ENCODE data around the gene OTOL1. TPM values are rescaled to one million over a fixed set of nuclear protein-coding genes. Genes with fewer than 3 reads are reported as not detected.

Gene OTOL1
- total RNA-seq, 1 experiment from 2014 or later = not detected

DNA sequence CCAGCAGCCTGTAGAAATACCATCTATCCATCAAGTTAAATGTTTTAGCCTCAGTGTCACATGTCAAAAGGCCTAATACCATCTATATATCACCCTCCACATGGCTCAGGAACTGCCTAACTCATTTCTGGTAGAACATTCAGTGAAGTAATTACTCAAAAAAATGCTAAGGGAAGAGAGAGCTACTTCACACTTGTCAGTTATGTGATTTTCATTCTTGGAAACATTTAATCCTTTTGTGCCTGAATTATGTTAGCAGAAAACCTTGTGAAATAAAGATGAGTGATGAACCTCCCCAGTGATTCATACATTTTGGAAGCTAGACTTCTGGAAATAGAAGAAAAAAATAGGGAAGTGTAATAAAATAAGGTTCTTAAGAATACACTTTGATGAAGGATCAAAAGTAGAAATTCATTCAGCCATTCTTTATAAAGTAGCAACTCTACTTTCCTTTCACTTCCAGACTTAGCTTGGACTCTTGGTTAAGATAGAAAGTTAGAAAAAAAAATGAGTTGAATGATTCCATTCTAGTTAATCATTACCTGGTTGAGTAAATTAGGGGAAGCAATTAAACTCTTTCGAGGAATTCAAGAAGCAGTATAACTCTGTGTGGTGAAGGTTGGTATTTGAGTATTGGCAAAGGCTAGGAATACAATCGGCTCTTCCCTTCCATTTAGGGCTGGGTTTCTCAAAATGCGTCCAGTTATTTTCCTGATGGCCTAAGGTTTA lies 3.6 kb downstream of the OTOL1 start:
- no peaks in the 10 kb centered on the region for H3K27me3 ChIP-seq
- no peaks in the 10 kb centered on the region for H3K4me1 ChIP-seq
- 0 out of 2 replicates have a peak, but pooled peaks cover 3% of the 10 kb centered on the region for H3K9me3 ChIP-seq (replicated peaks)
- no peak overlapping the region for H3K27ac ChIP-seq
- no peak overlapping the region for H3K4me3 ChIP-seq
- H3K36me3 ChIP-seq = no peaks in the 10 kb centered on the region
- no peak for DNase-seq

DNA sequence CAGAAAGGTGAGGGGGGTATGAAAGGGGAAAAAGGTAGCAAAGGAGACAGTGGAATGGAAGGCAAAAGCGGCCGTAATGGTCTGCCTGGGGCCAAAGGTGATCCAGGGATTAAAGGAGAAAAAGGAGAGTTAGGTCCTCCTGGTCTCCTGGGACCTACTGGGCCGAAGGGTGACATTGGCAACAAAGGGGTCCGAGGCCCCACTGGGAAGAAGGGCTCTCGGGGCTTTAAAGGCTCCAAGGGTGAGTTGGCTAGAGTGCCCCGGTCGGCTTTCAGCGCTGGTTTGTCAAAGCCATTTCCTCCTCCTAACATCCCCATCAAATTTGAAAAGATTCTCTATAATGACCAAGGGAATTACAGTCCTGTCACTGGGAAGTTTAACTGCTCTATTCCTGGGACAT lies 6.7 kb downstream of the OTOL1 start:
- H3K9me3 ChIP-seq (replicated peaks) = no peaks in the 10 kb centered on the region
- no peaks in the 10 kb centered on the region for H3K27me3 ChIP-seq
- H3K4me3 ChIP-seq = no peak overlapping the region
- H3K4me1 ChIP-seq = no peaks in the 10 kb centered on the region
- H3K36me3 ChIP-seq = no peaks in the 10 kb centered on the region
- no peak for DNase-seq
- no peak overlapping the region for H3K27ac ChIP-seq

DNA sequence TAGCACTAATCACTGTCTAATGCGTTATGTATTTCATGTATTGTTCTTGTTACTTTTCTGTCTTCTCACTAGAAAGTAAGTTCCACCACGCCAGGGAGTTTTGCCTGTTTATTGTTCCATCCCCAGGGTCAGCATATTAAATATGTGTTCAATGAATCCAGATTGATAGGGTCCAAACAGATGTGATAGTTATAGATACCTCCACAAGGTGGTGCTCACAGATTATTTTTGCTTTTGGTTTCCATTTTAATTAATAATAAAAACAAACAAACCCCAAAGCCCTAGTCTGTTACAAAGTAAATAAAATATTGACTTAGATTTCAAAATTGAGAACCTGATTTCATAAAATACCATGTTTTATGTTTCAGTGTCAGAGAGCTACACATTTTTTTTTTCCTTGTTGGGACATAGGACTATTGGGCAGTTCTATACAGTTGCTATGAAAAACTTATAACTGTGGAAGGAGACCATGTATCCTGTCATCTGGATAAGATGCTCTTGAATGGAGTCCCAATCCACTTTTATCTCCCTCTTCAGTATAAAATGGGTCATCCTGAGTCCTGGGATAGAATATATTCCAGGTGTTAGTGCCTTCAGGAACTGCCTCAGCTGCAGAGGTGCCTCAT lies 12.4 kb downstream of the OTOL1 start:
- DNase-seq = peak in 1 of 2 experiments; percentile 35
- no peak overlapping the region for H3K27ac ChIP-seq
- no peaks in the 10 kb centered on the region for H3K9me3 ChIP-seq (replicated peaks)
- H3K4me3 ChIP-seq = no peak overlapping the region
- H3K4me1 ChIP-seq = no peaks in the 10 kb centered on the region
- H3K27me3 ChIP-seq = no peaks in the 10 kb centered on the region
- H3K36me3 ChIP-seq = no peaks in the 10 kb centered on the region

DNA sequence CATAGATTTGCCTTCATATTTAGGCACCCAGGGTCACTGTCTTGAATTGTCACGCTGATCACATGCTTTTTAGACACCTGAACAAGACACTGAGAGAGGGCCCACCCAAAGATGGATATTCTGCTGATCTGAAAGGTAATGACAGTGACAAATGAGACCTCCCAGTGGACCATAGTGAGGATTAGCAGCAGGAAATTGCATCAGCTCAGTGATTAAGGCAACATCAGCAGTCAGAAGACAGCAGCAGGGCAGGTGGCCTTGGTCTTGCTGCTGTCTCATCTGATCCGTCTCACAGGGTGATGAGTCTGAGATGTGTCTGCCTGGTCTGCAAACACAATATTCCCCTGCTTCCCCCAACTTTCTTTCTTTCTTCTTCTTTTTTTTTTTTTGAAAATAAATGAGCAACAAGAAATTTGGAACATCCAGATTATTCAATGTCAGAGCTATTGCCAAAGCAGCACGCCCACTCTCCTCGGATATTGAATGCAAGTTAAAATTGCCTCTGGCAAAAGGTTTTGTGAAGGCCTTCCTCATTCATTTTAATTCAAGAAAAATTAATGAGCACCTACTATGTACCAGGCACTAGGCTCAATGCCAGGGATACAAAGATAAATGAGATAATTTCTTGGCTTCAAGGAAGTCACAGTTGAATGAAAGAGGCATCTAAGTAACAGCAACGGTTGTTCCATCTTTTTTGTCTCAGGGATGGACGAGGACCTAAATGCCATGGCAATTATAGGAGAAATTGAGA lies 14.1 kb downstream of the OTOL1 start:
- peak in 1 of 2 experiments; percentile 26 for DNase-seq
- Histone ChIP-seq H3K4me3 (no peak overlapping the region), H3K36me3 (no peaks in the 10 kb centered on the region), H3K27me3 (no peaks in the 10 kb centered on the region), H3K9me3 (replicated peaks) (no peaks in the 10 kb centered on the region), H3K4me1 (no peaks in the 10 kb centered on the region), H3K27ac (no peak overlapping the region)

DNA sequence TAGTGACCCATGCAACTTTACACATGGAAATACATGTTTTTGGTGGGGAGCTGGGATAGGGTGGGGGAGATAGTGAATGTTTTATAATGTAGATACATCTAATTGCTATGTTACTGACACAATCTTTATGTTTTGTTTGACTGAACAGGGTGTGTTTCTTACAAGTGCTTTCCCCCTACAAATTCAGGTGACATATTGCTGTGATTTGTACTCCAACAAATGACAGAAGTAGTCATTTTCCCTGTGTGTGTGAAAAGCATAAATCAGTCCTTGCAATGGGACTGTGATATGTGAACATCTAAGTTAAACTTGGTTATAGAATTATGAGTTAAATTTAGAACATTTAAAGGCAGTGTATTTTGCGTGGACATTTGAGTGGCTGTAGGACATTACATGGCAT lies 27.3 kb downstream of the OTOL1 start:
- no peak overlapping the region for H3K27ac ChIP-seq
- H3K27me3 ChIP-seq = no peaks in the 10 kb centered on the region
- H3K4me1 ChIP-seq = no peaks in the 10 kb centered on the region
- no peak overlapping the region for H3K4me3 ChIP-seq
- H3K9me3 ChIP-seq (replicated peaks) = no peaks in the 10 kb centered on the region
- no peaks in the 10 kb centered on the region for H3K36me3 ChIP-seq
- DNase-seq = no peak

DNA sequence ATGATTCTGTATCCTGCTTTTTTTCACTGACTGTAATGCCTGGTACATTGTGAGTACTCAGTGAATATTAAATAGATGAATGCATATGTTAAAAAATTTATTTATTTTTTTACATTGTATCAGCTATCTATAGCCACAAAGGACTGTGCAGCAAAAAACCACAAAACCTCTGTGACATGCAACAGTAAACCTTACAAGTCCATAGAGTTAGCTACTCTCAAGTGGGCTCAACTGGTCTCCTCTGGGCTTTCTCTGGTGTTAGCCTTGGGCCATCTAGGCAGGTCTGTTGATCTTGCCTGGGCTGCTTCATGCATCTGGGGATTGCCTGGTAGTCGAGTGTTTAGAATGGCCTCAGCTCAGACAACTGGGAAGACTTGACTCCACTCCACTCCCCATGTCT lies 35.3 kb downstream of the OTOL1 start:
- Histone ChIP-seq H3K9me3 (replicated peaks) (no peaks in the 10 kb centered on the region), H3K27ac (no peak overlapping the region), H3K4me1 (no peaks in the 10 kb centered on the region), H3K27me3 (no peaks in the 10 kb centered on the region), H3K36me3 (no peaks in the 10 kb centered on the region), H3K4me3 (no peak overlapping the region)
- DNase-seq = no peak

DNA sequence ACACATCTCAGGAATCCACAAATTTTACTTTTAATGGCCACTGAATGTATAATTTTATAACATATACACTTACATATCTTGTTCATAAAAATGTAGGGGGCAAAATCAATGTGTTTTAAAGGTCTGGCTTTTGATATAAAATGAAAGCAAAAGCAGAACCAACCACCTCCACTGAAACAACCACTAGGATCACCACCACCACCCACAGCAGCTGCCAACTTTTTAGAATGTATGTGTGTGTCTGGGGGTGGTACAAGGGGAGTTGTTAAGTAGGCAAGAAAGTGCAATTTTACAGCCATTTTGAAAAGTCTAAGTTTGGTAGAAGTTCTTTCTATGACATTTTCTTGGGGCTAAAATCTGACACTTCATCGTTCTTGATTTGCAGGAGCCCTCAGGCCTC lies 44.0 kb downstream of the OTOL1 start:
- no peak overlapping the region for H3K4me3 ChIP-seq

DNA sequence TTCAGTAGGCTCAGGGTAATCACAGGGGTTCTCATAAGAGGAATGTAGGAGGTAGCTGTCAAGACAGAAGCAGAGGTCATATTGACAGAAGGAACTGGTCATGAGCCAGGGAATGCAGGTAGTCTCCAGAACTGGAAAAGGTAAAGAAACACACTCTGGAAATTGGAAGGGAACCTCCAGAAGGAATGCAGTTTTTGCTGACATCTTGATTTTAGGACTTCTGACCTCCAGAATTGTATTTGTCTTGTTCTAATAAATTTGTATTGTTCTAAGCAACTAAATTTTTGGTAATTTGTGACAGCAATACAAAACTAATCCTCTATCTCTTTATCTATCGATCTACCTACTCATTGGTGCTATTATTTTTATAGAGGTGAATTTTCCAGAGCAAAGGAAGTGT lies 49.2 kb downstream of the OTOL1 start:
- Histone ChIP-seq H3K4me1 (no peaks in the 10 kb centered on the region), H3K27me3 (no peaks in the 10 kb centered on the region), H3K27ac (no peak overlapping the region), H3K36me3 (no peaks in the 10 kb centered on the region), H3K4me3 (no peak overlapping the region), H3K9me3 (replicated peaks) (no peaks in the 10 kb centered on the region)
- no peak for DNase-seq

More for the DNA sequence above, 44.0 kb downstream of the OTOL1 start:
- Histone ChIP-seq H3K9me3 (replicated peaks) (no peaks in the 10 kb centered on the region), H3K4me1 (no peaks in the 10 kb centered on the region), H3K27ac (no peak overlapping the region), H3K27me3 (no peaks in the 10 kb centered on the region), H3K36me3 (no peaks in the 10 kb centered on the region)
- no peak for DNase-seq

DNA sequence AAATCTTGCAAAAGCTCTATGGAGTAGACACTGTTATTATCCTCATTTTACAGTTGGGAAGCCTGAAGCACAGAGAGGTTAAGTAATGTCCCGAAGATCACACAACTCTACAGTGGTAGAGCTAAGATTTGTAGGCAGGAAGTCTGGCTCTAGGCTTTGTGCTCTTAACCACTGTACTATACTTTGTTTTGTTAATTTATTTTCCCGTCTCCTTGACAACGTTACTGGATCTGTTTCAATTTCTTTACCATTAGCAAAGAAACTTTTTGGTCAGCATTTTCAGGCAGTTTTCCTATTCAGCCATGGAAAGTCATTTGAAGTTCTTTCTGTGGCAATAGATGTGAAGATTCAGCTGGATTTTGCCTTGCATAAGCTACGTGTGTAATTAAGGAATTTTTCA lies 51.7 kb downstream of the OTOL1 start:
- no peak for DNase-seq
- Histone ChIP-seq H3K4me3 (no peak overlapping the region), H3K27ac (no peak overlapping the region), H3K9me3 (replicated peaks) (no peaks in the 10 kb centered on the region), H3K36me3 (no peaks in the 10 kb centered on the region), H3K27me3 (no peaks in the 10 kb centered on the region), H3K4me1 (no peaks in the 10 kb centered on the region)

DNA sequence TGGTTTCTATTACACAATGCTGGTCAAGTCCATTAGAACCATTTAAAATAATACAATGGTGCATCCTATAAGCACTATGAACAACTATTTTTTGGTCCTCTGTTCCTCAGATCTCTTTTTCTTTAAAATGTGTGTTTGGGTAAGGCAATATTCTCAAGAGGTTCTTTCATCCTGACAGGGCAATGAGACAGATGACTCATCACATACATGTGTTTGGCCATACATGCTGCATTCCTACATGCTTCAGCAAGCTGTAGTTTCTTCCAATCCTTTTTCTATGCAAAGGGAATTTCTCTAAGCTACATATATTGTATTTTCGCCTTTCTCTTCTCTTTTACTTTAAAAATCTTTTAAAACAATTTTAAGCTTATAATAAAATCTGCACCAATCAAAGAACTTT lies 52.7 kb downstream of the OTOL1 start:
- H3K4me3 ChIP-seq = no peak overlapping the region
- H3K4me1 ChIP-seq = no peaks in the 10 kb centered on the region
- H3K27ac ChIP-seq = no peak overlapping the region
- H3K27me3 ChIP-seq = no peaks in the 10 kb centered on the region
- no peak for DNase-seq
- no peaks in the 10 kb centered on the region for H3K36me3 ChIP-seq
- no peaks in the 10 kb centered on the region for H3K9me3 ChIP-seq (replicated peaks)

DNA sequence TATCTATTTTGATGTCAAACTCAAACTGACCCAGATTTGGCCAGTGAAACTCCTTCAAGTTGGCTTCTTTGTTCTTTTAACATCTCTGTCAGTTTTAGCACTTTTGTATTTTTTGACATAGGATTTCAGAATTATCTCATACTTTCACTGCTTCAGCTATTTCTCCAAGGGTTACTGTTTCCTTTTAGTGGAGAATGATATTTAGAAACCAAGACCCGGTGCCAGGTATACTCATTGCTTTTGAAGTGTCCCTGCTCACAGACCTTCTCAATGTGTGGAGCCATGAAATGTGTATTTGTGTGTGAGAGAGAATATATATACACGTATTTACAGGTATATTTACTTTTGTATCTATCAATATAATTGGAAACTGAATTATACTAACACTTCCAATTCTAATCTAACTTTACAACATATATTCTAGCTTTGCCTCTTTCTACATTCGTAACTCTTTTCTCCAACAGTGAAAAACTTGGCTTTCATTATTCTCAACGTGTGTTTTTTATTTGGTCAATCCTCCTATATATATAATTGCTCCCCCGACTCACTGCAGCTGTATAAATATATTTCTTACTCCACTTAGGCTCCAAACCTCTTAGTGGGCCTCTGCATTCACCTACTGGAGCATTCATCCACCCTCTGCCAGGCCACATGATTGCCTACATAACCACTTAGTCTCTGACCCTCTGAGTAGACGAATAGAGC lies 54.0 kb downstream of the OTOL1 start:
- Histone ChIP-seq H3K27ac (no peak overlapping the region), H3K4me1 (no peaks in the 10 kb centered on the region)
- no peak for DNase-seq

DNA sequence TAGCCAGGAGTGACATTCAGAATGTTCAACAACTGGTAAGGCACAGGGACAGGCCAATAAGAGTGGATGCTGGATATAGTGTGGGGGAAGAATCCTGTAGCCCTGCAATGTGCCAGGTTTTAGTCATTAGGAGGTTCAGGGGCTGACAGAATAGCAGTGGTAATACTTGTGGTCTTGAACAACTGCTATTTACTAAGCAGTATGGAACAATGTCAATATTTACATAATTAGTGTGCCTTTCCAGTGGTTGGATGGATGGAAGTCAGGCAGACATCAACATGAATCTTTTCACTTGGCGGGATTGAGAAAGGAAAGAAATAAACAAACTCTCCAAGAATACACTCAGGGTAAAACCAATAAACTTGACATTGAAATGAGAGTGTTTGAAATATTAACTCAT lies 55.1 kb downstream of the OTOL1 start:
- Histone ChIP-seq H3K4me1 (0 out of 2 replicates have a peak, but pooled peaks cover under 1% of the 10 kb centered on the region), H3K36me3 (no peaks in the 10 kb centered on the region), H3K9me3 (replicated peaks) (no peaks in the 10 kb centered on the region), H3K27ac (no peak overlapping the region), H3K27me3 (no peaks in the 10 kb centered on the region), H3K4me3 (no peak overlapping the region)
- DNase-seq = no peak

More for the DNA sequence above, 54.0 kb downstream of the OTOL1 start:
- Histone ChIP-seq H3K4me3 (no peak overlapping the region), H3K9me3 (replicated peaks) (no peaks in the 10 kb centered on the region), H3K36me3 (no peaks in the 10 kb centered on the region), H3K27me3 (no peaks in the 10 kb centered on the region)

DNA sequence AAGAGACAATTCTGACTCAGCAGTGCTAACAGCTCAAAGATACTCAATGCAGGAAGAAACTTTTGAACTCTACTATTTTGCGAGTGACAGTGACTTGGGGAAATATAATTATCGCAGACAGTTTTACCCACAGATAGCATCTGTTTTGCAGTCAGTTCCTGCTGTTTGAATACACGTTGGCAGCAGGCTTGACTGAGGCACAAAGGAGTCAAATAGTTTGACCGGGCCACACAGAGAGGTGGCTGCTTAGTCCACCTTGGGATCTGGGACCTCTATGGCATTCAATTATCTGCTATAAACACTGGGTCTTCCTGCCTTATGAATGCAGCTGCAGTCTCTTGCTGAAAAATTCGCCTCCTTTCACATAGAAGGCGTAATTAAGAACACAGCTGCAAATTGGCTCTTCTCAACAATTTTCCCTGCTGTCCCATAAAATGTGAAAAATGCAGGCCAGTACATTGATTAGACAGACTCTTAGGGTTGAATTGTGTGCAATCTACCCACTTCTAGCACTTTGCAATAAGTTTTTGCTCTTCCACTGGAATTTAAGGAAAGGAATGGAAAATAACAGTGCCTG lies 56.5 kb downstream of the OTOL1 start:
- no peaks in the 10 kb centered on the region for H3K36me3 ChIP-seq
- no peak overlapping the region for H3K27ac ChIP-seq
- H3K9me3 ChIP-seq (replicated peaks) = no peaks in the 10 kb centered on the region
- no peak overlapping the region for H3K4me3 ChIP-seq
- DNase-seq = no peak
- 0 out of 2 replicates have a peak, but pooled peaks cover 6% of the 10 kb centered on the region for H3K4me1 ChIP-seq
- no peaks in the 10 kb centered on the region for H3K27me3 ChIP-seq
